K562 treated with DMSO at 1 percent for 4 hours (cell line): ENCODE data around the gene NBPF12. TPM values are rescaled to one million over a fixed set of nuclear protein-coding genes. Genes with fewer than 3 reads are reported as not detected.

Experiments used
- total RNA-seq: library from RNA; unstranded; fragments of 300-600 nt; gene quantifications from 2 replicates; pipeline ENCODE4 v1.2.3, GENCODE V29; 2022; ENCODE audit not compliant: insufficient read depth

NBPF12 gene
- total RNA-seq: 6.6 and 7.2 TPM in 2 replicates

GRCh38 chr1:146938242-146938902 lies at the start of gene NBPF12:
TSS of gene NBPF12 (plus strand) at chr1:146938324. CDS start at chr1:146960144, 21,820 bp downstream.

Other genes starting within 250 kb of the NBPF12 start
- gene PRKAB2, start 234.1 kb downstream of the NBPF12 start, total RNA-seq: 5.2 and 7.3 TPM in 2 replicates